GM18507 (cell line): ENCODE measurements around the gene GCSAM.

Experiments
- DNase-seq: peaks from one replicate; pipeline ENCODE4 v3.0.0; 2011; ENCODE audit warnings: low read depth; ENCODE audit not compliant: insufficient read length; ENCODE audit errors: extremely low spot score
- FAIRE-seq: peaks from 2 replicates; lab custom pipeline; 2011; peaks lifted over from hg19 to GRCh38; lab: Jason Lieb, UNC

The GCSAM gene, protein sequence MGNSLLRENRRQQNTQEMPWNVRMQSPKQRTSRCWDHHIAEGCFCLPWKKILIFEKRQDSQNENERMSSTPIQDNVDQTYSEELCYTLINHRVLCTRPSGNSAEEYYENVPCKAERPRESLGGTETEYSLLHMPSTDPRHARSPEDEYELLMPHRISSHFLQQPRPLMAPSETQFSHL

DNA sequence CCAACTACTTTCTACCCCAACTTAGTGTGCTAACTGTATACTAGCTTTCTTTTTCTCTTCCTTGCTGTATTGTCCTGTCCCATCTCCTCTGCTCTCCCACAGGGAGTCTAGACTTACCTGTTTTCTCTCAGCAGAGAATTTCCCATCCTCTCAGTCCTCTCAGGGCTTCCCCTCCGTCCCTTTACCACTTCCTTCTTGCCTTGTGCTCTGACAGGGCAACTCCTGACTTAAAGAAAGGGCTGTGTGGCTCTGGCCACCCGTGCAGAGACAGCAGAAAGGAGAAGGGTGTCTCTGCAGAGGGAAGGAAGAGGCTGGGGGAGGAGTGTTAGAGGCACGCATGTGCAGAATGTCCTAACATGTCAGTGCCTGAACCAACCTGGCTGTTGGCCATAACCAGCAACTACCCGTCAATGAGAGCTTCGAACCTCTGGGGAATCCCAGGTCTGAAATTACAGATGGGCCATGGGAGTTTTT, at the start of gene GCSAM:
Gene GCSAM, minus strand, starts transcription at position 274 of the 474 bp plus-strand sequence. Its CDS starts 128 bp downstream, at position 146.
- FAIRE-seq: peak; percentile 100
- DNase-seq: peak; percentile 54

DNA sequence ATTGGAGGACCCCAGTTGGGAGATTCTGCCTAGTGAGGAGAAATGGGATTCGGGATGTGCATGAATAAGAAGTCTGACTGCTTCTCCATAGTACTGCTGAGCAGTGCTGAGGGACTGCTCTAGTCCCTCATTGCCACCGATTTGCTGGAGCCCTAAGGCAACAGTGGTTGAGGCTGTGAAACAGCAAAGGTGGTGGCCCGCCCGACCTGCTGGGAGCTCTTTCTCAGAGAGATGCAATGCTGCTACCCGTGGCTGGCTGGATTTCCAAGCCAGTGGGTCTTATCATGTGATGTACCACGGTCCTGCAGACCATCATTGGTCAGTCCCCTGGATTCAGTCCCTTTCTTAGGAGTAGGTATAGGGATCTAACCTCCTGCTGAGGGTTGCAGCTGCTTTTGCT, 42.6 kb upstream of the GCSAM start:
- no peak for FAIRE-seq
- no peak for DNase-seq

DNA sequence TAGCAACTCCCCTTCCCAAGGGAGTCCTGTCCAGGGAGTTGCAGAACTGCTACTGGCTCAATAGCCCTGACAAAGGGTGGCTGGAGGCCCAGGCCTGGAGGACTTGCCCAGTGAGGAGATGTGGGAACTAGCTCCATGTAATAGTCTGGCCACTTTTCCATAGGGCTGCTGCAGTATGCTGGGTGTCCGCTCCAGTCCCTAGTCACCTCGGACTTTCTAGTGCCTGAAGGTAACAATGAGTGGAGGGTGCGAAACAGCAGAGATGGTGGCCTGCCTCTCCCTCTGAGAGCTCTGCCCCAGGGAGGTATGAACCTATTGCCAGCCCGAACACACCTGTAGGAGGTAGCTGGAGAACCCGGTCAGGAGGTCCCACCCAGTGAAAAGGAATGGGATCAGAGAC, 42.0 kb upstream of the GCSAM start:
- DNase-seq: no peak
- no peak for FAIRE-seq

DNA sequence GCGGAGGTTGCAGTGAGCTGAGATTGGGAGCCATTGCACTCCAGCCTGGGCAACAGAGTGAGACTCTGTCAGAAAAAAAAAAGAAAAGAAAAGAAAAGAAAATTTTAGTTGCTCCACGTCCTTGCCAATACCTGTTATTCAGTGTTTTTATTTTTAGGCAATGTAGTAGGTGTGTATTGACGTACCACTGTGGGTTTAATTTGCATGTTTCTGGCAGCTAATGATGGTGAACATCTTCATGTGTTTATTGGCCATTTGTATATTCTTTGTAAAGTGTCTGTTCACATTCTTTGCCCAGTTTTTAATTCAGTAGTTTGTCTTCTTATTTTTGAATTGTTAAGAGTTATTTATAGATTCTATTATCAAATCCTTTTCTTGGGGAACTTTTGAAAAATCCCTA, 38.1 kb upstream of the GCSAM start:
- FAIRE-seq (peak; percentile 47), DNase-seq (no peak)

DNA sequence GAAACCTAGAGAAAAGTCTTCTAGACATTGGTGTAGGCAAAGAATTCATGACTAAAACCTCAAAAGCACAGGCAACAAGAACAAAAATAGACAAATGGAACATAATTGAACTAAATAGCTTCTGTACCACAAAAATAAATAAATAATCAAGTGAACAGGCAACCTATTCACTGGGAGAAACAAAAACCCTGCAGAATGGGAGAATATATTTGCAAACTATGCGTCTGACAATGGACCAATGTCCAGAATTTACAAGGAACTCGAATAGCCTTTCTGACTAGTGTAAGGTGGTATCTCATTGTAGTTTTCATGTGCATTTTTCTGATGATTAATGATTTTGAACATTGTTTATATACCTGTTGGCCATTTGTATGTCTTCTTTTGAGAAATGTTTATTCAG, 37.0 kb upstream of the GCSAM start:
- no peak for FAIRE-seq

DNA sequence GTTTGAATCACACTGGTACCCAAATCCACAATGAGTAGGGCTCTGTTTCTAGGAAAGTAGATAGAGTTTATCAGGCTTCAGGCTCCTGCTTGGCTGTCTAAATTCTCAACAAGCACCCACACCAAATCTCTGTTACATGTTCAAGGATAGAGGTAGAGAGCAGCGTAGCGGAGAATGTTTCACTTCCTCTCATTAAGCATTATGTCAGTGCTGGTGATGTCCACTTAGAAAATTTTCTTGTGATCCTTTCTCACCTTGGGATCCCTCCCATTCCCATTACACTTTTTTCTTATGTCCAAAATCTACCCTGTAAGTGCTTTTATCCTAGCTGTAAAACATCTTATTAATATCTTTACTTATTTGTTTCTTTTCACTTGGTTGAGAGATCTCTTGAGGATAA, 34.7 kb upstream of the GCSAM start:
- DNase-seq: no peak

More for the DNA sequence above, 37.0 kb upstream of the GCSAM start:
- no peak for DNase-seq

DNA sequence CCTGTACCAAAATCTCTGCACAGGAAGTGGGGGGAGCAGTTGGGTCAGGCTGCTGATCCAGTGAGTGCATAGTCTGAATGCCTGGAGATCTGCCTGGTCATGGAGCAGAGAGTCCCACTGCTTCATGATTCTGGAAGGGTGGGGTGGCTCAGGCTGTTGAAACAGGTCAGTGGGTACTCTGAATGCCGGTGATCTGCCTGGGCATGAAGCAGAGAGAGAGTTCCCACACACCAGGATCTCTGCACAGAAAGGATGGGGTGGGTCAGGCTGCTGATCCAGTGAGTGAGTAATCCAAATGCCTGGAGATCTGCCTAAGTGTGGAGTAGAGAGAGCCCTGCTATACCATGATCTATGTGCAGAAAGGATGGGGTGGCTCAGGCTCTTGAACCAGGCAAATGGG, 16.1 kb upstream of the GCSAM start:
- FAIRE-seq (no peak), DNase-seq (no peak)

More for the DNA sequence above, 34.7 kb upstream of the GCSAM start:
- FAIRE-seq: peak; percentile 31

DNA sequence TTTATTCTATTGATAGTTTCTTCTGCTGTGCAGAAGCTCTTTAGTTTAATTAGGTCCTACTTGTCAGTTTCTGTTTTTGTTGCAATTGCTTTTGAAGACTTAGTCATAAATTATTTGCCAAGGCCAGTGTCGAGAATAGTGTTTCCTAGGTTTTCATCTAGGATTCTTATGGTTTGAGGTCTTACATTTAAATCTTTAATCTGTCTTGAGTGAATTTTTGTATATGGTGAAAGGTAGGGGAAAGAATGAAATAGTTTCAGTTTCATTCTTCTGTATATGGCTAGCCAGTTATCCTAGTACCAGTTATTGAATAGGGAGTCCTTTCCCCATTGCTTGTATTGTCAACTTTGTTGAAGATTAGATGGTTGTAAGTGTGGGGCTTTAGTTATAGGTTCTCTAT, 10.6 kb upstream of the GCSAM start:
- FAIRE-seq (no peak), DNase-seq (no peak)

DNA sequence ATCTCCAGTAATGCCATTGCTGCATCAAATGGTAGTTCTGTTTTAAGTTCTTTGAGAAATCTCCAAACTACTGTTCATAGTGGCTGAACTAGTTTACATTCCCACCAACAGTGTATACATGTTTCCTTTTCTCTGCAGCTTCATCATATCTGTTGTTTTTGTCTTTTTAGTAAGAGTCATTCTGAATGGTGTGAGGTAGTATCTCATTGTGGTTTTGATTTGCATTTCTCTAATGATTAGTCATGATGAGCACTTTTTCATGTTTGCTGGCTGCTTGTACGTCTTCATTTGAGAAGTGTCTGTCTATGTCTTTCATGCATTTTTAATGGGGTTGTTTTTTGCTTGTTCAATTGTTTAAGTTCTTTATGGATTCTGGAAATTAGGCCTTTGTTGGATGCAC, 10.2 kb upstream of the GCSAM start:
- DNase-seq (no peak), FAIRE-seq (peak; percentile 69)

DNA sequence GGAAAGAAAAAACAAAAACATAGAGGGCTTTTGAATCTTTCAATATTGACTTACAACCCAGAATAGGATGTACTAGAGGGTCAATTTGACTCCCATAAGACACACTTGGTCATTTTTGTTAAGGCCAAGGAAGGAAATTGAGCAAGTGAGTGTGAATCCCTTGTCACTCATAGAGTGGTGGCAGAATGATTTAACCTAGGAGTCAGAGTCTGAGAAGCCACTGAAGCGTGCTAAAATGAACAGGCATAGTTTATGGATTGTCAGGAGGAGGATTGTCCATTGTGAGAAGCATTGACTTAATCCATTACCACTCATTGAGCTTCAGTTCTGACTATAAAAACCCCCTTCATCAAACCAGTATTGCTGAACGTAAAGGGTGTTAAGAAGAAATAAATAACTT, 8.2 kb upstream of the GCSAM start:
- FAIRE-seq (no peak), DNase-seq (no peak)

DNA sequence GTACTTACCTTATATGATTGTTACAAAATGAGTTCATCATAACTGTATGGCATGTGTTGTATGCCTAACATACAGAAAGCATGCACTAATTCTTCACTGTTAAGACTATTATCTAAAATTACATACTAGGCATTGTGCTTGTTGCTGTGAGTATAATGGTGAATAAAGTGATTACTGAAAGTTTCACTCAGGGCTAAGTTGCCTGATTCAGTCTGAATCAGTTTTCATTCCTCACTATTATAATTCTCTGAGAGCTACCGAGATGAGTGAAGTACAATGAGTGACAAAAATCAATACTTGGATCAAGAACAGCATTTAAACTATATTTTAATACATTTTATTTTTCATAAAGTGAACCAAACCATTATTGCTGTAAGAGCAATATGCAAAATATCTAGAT, 7.5 kb upstream of the GCSAM start:
- DNase-seq: no peak
- no peak for FAIRE-seq

DNA sequence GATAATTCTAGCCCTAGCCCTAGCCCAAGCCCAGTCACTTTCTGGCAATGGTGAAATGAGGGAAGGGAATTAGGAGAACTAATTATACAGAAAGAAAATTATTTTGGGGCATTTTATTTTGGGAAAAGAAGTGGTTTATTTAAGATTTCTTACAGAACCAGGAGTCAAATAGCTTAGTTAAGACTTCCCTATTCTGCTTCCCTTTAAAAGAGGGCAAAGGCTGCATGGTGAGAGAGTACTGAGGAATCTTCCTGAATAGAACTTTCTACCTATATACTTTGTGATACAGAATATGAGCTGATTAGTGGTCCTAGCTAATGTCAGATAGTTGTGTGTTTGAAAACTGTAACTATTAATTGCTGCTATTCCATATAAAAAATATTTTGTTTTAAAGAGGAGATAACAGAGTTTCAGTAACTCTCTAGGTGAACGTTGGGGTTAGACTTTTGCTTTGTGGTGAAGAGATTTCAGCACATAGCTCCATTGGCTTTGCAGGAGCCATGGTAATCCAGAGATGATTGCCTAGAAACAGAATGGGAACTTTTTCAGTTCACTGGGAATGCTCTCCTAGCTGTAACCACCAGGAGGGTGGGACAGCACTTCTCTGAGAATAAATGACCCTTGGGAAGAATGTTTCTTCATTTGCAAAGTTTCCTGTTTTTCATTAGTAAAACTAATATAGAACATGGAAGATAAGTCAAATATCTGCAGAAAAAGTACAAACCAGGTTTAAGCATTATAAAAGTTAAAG, 5.3 kb upstream of the GCSAM start:
- DNase-seq: no peak
- FAIRE-seq: no peak

DNA sequence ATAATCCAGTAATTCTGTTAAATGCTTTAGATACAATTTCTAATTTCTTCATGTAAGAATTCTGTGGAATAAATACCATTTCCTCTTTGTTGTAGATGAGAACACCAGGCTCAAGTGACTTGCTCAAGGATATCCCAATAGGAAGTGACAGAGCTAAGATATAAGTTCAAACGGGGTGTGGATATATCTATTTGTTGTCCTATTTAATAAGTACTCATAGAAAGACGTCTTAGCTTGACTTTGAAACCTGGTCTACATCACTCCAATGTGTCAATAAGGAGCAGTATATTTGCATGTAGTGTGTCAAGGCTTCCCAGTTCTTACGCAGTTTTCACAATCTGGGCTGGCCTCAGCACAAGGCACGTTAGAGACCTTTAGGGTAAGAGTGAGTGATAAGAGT, 4.7 kb upstream of the GCSAM start:
- FAIRE-seq: no peak
- no peak for DNase-seq

DNA sequence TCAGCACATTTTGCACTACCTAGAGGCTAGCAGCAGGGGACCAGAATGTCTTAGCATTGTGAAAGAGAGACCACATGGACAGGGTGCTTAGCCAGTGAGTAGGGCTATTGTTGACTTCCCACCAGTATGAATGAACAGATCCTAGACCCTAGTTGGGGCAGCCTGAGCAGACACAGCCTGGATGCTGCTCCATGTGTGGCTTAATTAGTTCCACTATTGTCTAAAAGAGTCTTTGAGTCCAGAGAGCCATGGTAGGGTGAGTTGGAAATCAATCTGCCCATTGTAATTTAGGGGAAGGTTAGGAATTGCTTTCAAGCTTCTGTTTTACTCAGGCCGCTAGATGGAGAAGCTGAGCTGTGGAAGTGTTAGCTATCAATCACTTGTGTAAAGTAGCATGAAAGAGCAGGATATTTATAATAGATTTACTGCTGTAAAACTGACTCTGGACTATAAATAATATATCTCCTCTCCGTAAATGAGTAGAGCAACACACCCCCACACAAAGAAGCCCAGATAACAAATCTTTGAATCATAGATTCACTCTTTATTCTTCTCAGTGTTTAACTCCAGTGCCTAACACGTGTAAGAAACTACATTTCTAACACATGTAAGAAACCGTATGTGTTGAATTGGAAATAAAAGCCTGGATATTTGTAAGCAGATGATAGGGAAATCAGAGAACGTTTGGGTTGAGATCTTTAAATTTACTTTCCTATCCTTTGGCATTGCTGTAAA, 4.1 kb upstream of the GCSAM start:
- DNase-seq (no peak), FAIRE-seq (peak; percentile 94)

DNA sequence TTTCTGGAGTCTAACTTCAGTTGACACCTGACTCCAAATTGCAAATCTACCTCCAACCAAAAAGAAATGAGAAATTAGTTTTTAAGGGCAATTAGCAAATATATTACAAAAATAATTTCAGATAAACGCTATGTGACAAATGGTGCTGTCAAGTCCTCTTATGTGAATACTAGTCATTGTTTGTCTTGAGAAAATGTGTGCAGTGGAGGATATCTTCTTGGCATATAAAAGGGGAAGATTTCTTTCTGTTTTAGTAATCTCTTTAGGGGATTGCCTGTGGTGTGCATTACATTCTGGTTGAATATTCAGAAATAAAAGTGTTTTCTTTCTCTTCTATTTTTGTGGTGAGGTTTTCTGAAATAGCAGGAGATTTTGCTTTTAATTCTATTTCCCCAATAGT, 3.0 kb upstream of the GCSAM start:
- DNase-seq (no peak), FAIRE-seq (peak; percentile 81)

DNA sequence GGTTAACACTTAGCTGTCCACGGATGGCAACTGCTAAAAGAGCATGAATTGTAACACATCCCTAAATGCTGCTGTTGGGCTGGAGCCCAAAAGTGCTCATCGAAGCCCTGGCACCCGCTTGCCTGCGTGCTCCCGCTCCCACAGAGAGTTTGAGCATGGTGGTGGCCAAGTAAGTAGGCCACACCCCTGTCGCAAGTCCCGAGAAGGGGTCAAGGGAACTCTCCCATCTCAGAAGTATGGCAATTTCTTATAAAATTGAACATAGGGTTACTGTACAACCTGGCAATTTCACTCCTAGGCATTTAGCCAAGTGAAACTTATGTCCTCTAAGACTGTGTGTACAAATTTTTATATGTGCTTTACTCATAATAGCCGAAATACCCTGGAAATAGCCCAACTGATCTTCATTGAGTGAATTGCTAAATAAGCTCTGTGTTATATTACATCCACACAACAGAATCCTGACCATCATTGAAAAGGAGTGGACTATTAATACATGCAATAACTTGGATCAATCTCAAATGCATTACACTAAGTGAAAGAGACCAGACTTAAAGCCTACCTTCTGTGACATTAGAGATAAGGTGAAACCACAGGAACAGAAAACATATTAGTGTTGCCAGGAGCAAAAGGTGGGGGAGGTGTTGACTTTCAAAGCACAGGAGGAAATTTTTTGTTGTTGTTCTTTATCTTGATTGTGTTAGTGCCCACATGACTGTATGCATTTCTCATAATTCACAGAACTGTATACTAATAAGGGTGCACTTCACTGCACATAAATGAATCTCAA, 1.5 kb upstream of the GCSAM start:
- FAIRE-seq (peak; percentile 91), DNase-seq (no peak)

DNA sequence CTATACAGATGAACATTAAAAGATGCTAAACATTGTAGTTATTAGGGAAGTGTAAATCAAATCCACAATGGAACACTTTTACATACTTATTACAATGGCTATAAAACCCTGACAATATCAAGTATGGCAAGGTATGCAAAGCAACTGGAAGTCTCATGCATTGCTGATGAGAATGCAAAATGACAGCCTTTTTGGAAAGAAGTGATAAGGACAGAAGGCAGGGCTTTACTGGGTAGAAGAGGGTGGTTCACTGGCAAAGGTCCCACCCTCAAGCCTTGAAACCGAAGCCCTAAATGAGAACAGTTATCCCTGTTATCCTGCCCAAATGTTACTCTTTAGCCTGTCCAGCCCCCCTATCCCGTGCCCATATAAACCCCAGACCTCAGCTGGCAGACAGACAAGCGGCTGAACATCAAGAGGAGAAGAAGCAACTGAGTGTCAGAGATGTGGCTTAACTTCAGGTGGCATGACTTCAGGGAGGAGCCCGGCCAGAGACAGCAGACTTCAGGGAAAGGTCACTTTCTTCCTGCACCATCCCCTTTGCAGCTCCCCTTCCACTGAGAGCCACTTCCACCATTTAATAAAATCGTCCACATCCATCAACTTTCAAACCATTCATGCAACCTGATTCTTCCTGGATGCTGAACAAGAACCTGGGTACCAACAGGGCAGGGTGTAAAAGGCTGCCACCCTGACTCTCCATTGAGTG, 732 bp upstream of the GCSAM start:
- FAIRE-seq: no peak
- DNase-seq: no peak

DNA sequence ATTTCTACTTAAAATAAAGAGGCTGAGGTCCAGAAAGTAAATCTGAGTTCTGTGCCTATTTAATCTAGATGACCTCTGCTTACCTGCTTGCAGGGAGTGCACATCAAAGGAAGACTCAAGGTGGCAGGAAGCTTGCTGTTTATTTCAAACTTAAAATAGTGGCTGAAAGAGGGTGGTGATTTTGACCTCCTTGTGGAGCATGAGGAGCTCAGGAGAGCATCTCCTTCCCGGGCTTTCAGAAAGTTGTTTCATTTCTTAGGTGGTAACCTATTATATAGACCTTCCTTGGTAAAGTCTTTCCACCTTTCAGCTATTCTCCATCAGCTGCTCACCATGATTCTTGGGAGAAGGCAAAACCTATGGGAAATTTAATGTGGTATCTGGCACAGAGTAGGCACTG, 494 bp downstream of the GCSAM start:
- FAIRE-seq: no peak
- no peak for DNase-seq

DNA sequence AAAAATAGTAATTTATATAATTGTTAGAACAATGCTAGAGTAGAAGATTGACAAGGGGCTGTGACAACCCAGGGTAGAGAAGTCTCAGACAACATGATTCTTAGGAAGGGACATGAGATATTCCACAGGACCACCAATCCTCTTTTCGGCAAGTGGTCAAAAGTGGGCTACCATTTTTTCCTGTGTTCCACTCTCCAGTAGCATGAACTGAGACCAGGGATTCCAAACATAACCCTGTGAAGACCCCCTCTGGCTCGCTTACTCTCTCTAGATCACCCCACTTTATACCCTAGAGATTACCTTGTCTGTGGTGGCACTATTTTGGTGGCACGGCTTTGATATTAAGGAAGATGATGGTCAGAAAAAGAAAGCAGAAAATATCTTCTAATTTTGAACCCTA, 960 bp downstream of the GCSAM start:
- DNase-seq: no peak
- no peak for FAIRE-seq
